ENCODE measurements around the gene EYA2.

The EYA2 gene

DNA sequence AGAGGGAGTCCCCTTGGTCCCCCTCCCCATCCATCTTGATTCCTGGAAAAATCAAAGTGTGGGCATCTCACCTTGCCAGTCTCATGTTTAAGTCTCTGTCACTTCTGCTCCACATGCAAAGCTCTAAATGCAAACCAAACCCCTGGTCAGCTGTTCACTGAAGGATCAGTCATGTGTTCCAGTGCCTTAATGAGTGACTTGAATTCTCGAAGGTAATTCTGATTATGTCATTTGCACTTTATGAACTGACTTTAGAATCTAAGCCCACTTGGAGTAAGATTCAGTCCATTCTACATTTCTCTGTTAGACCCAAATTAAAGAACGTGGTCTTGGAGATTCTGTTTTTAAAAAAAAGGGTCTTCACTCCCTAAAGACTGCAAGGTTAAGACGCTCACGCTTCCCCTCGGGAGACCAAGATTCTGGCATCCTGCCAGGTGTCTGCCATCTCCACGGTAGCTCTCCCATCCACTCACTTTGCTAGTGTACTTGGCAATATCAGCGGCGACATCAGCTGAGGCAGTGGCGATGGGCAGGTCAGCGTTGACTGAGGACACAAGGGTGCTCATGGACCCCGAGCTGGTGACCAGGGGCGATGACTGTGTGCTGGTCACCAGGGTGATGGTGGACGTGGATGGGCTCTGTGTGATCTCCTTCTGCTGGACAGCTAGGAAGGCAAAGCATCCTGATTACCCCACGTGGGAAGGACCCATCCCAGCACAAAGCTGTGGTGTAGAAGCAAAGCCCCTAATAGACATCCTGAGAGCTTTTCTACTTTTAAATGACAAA, 341.4 kb downstream of the EYA2 start:
- TF ChIP-seq ZFP30 (CRISPR knock-in tag; IDR thresholded peaks at IDR 0.05), result no peak
- no peak for TF ChIP-seq GLIS3 (CRISPR knock-in tag; IDR thresholded peaks at IDR 0.05)
- TF ChIP-seq, protein P1, sequence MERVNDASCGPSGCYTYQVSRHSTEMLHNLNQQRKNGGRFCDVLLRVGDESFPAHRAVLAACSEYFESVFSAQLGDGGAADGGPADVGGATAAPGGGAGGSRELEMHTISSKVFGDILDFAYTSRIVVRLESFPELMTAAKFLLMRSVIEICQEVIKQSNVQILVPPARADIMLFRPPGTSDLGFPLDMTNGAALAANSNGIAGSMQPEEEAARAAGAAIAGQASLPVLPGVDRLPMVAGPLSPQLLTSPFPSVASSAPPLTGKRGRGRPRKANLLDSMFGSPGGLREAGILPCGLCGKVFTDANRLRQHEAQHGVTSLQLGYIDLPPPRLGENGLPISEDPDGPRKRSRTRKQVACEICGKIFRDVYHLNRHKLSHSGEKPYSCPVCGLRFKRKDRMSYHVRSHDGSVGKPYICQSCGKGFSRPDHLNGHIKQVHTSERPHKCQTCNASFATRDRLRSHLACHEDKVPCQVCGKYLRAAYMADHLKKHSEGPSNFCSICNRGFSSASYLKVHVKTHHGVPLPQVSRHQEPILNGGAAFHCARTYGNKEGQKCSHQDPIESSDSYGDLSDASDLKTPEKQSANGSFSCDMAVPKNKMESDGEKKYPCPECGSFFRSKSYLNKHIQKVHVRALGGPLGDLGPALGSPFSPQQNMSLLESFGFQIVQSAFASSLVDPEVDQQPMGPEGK (CRISPR knock-in tag; IDR thresholded peaks at IDR 0.05; ENCODE audit: borderline replicate concordance), result no peak
- TF ChIP-seq ISL1 (CRISPR knock-in tag; IDR thresholded peaks at IDR 0.05), result no peak
- TF ChIP-seq RARB (CRISPR knock-in tag; IDR thresholded peaks at IDR 0.05), result no peak
- no peak for TF ChIP-seq SNAI2 (CRISPR knock-in tag; IDR thresholded peaks at IDR 0.05)
- TF ChIP-seq ZNF70 (CRISPR knock-in tag; IDR thresholded peaks at IDR 0.05), result no peak
- no peak for TF ChIP-seq TOX (CRISPR knock-in tag; IDR thresholded peaks at IDR 0.05; ENCODE audit: borderline replicate concordance)
- no peak for TF ChIP-seq ZNF565 (CRISPR knock-in tag; conservative IDR thresholded peaks at IDR 0.05; ENCODE audit: low read depth)
- no peak for TF ChIP-seq PPARA (CRISPR knock-in tag; IDR thresholded peaks at IDR 0.05; ENCODE audit: borderline replicate concordance)
- no peak for TF ChIP-seq ZNF8 (CRISPR knock-in tag; IDR thresholded peaks at IDR 0.05)
- TF ChIP-seq TCF4 (CRISPR knock-in tag; IDR thresholded peaks at IDR 0.05; ENCODE audit: borderline replicate concordance), result no peak
- TF ChIP-seq, protein P2, sequence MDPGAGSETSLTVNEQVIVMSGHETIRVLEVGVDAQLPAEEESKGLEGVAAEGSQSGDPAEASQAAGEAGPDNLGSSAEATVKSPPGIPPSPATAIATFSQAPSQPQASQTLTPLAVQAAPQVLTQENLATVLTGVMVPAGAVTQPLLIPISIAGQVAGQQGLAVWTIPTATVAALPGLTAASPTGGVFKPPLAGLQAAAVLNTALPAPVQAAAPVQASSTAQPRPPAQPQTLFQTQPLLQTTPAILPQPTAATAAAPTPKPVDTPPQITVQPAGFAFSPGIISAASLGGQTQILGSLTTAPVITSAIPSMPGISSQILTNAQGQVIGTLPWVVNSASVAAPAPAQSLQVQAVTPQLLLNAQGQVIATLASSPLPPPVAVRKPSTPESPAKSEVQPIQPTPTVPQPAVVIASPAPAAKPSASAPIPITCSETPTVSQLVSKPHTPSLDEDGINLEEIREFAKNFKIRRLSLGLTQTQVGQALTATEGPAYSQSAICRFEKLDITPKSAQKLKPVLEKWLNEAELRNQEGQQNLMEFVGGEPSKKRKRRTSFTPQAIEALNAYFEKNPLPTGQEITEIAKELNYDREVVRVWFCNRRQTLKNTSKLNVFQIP (CRISPR knock-in tag; IDR thresholded peaks at IDR 0.05; ENCODE audit: borderline replicate concordance, low read depth), result no peak
- no peak for TF ChIP-seq CSDC2 (CRISPR knock-in tag; IDR thresholded peaks at IDR 0.05)
- TF ChIP-seq BACH2 (CRISPR knock-in tag; IDR thresholded peaks at IDR 0.05; ENCODE audit: borderline replicate concordance), result no peak
- ATAC-seq, result no peak

DNA sequence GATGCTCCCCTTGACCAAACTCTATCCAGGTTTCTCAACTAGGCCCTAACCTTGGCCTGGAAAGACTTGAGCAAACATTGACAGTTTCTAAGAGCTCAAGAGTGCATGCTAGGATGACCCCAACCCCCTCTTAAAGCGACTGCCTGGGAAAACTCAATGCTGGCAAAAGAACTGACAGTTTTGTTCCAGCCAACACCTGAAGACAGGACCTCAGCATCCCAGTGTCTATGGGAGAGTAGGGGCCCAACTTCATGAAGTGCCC, 341.9 kb downstream of the EYA2 start:
- no peak for ATAC-seq
- no peak for TF ChIP-seq ZNF8 (CRISPR knock-in tag; IDR thresholded peaks at IDR 0.05)
- TF ChIP-seq ISL1 (CRISPR knock-in tag; IDR thresholded peaks at IDR 0.05), result no peak
- TF ChIP-seq TCF4 (CRISPR knock-in tag; IDR thresholded peaks at IDR 0.05; ENCODE audit: borderline replicate concordance), result no peak
- no peak for TF ChIP-seq ZNF70 (CRISPR knock-in tag; IDR thresholded peaks at IDR 0.05)
- no peak for TF ChIP-seq ESRRG (CRISPR knock-in tag; IDR thresholded peaks at IDR 0.05)
- TF ChIP-seq, protein P3, sequence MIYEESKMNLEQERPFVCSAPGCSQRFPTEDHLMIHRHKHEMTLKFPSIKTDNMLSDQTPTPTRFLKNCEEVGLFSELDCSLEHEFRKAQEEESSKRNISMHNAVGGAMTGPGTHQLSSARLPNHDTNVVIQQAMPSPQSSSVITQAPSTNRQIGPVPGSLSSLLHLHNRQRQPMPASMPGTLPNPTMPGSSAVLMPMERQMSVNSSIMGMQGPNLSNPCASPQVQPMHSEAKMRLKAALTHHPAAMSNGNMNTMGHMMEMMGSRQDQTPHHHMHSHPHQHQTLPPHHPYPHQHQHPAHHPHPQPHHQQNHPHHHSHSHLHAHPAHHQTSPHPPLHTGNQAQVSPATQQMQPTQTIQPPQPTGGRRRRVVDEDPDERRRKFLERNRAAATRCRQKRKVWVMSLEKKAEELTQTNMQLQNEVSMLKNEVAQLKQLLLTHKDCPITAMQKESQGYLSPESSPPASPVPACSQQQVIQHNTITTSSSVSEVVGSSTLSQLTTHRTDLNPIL (CRISPR knock-in tag; IDR thresholded peaks at IDR 0.05; ENCODE audit: low read depth), result no peak

DNA sequence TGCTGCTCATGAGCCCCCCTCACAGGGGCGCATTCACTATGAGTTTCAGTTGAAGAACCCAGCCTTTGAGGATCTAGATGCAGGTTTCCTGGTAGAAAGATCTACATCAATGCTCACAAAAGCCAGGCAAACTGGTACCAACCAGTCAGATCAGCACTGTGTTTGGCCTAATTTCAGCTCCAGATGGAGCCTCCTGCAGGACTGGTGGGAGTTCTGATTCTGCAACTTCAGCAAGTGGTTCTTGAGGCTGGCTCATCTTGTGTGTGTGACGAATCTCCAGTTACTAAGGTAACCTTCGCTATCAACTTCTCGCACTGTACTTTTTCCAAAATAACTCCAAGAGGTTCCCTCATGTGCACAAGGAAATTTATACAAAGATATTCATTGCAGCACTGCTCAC, 343.1 kb downstream of the EYA2 start:
- ATAC-seq, result no peak
- TF ChIP-seq, protein P4, sequence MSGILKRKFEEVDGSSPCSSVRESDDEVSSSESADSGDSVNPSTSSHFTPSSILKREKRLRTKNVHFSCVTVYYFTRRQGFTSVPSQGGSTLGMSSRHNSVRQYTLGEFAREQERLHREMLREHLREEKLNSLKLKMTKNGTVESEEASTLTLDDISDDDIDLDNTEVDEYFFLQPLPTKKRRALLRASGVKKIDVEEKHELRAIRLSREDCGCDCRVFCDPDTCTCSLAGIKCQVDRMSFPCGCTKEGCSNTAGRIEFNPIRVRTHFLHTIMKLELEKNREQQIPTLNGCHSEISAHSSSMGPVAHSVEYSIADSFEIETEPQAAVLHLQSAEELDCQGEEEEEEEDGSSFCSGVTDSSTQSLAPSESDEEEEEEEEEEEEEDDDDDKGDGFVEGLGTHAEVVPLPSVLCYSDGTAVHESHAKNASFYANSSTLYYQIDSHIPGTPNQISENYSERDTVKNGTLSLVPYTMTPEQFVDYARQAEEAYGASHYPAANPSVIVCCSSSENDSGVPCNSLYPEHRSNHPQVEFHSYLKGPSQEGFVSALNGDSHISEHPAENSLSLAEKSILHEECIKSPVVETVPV (CRISPR knock-in tag; IDR thresholded peaks at IDR 0.05), result no peak
- TF ChIP-seq PPARA (CRISPR knock-in tag; IDR thresholded peaks at IDR 0.05; ENCODE audit: borderline replicate concordance) (no peak), OSR1 (CRISPR knock-in tag; IDR thresholded peaks at IDR 0.05) (no peak), ZFP3 (CRISPR knock-in tag; IDR thresholded peaks at IDR 0.05) (no peak), ZNF8 (CRISPR knock-in tag; IDR thresholded peaks at IDR 0.05) (no peak), TOX (CRISPR knock-in tag; IDR thresholded peaks at IDR 0.05; ENCODE audit: borderline replicate concordance) (no peak)

Data from SK-N-SH treated with all-trans-retinoic acid at 6 μM for 48 hours (cell line).